Thyroid gland (tissue), 4 donors: ENCODE measurements around the gene CR2. TPM values are rescaled to one million over a fixed set of nuclear protein-coding genes. Genes with fewer than 3 reads are reported as not detected.

Source experiments
- DNase-seq, 2 donors: peaks; one replicate each; pipeline ENCODE4 v3.0.0-alpha.2; 2019
- H3K27ac ChIP-seq, 3 donors: fragments of 200-600 bp; sonication (generic); 1 replicate in 2 of 3; 2 replicates in 1 of 3; pipeline ENCODE4 v1.5.1; 2016 to 2019; ENCODE audit warnings: mild to moderate bottlenecking in 1 of 3, moderate library complexity in 1 of 3
- H3K27me3 ChIP-seq: fragments of 200-600 bp; sonication (generic); one replicate; pipeline ENCODE4 v1.5.1; 2019
- H3K36me3 ChIP-seq, 2 donors: fragments of 200-600 bp; sonication (generic); one replicate each; pipeline ENCODE4 v1.5.1; 2016 to 2019
- H3K4me1 ChIP-seq, 2 donors: fragments of 200-600 bp; sonication (generic); one replicate each; pipeline ENCODE4 v1.5.1; 2017 to 2019
- H3K4me3 ChIP-seq, 3 donors: fragments of 200-600 bp; sonication (generic); replicated peaks in 1 of 3; 1 replicate in 2 of 3; 2 replicates in 1 of 3; pipeline ENCODE4 v1.5.1; 2016; ENCODE audit warnings: mild to moderate bottlenecking in 1 of 3
- H3K9me3 ChIP-seq: fragments of 200-600 bp; sonication (generic); one replicate; pipeline ENCODE4 v1.5.1; 2017
- CTCF ChIP-seq, 6 experiments: fragments of 200-600 bp in 3 of 6; fragments of 450-650 bp in 3 of 6; sonication (generic) in 3 of 6; IDR thresholded peaks; one replicate each; pipeline ENCODE4 v1.5.1; 2016 to 2019; ENCODE audit warnings: antibody characterized with exemption in 6 of 6, mild to moderate bottlenecking in 2 of 6, inconsistent platforms in 1 of 6, moderate library complexity in 1 of 6
- POLR2A ChIP-seq, 2 donors: fragments of 450-650 bp; IDR thresholded peaks; one replicate each; pipeline ENCODE4 v1.6.1; 2017; ENCODE audit warnings: antibody characterized with exemption in 2 of 2, mild to moderate bottlenecking in 2 of 2, moderate library complexity in 1 of 2
- WGBS, 2 donors: methylation state at CpG; one replicate each; pipeline ENCODE4 v1.1.5; 2017; 5-methylcytosine and 5-hydroxymethylcytosine counted together
- intact Hi-C: fragments of 100-400 bp; cut with DNase I; formaldehyde crosslinking; loops from one replicate; pipeline ENCODE4 v1.15.1; 2023
- total RNA-seq, 4 donors: library from RNA; depleted of rRNA; stranded (reverse); fragments of >200 nt; gene quantifications; one replicate each; pipeline ENCODE4 v1.2.3, GENCODE V29; 2016

Gene CR2
- total RNA-seq, 4 donors from 2014 or later, result 0.11 to 0.15 TPM; not detected in 2

- no peaks in the 10 kb centered on the region for H3K36me3 ChIP-seq
- DNase-seq, result no peak
- H3K27me3 ChIP-seq, result no peaks in the 10 kb centered on the region
- H3K4me3 ChIP-seq, result no peak overlapping the region
- WGBS, 2 donors, result 74 to 86% methylated on average over 1 of the region's 1 CpG
- no peak overlapping the region for H3K27ac ChIP-seq
- no peaks in the 10 kb centered on the region for H3K4me1 ChIP-seq
- TF ChIP-seq CTCF (IDR thresholded peaks at IDR 0.05), result no peak
- TF ChIP-seq POLR2A (IDR thresholded peaks at IDR 0.05), result no peak
- intact Hi-C loops, result no loop called here
- no peaks in the 10 kb centered on the region for H3K9me3 ChIP-seq
Observed at GRCh38 chr1:207461649-207462048, 7.5 kb downstream of the CR2 start.

GRCh38 chr1:207462535-207462934 is 8.4 kb downstream of the CR2 start:
- H3K4me3 ChIP-seq, result no peak overlapping the region
- no peak overlapping the region for H3K27ac ChIP-seq
- H3K4me1 ChIP-seq, result no peaks in the 10 kb centered on the region
- no peaks in the 10 kb centered on the region for H3K36me3 ChIP-seq
- intact Hi-C loops, result no loop called here
- no peak for DNase-seq
- TF ChIP-seq CTCF (IDR thresholded peaks at IDR 0.05), result no peak
- no peak for TF ChIP-seq POLR2A (IDR thresholded peaks at IDR 0.05)
- H3K27me3 ChIP-seq, result no peaks in the 10 kb centered on the region
- no peaks in the 10 kb centered on the region for H3K9me3 ChIP-seq

GRCh38 chr1:207463021-207463420 is 8.9 kb downstream of the CR2 start:
- Histone ChIP-seq H3K9me3 (no peaks in the 10 kb centered on the region), H3K4me3 (no peak overlapping the region), H3K4me1 (no peaks in the 10 kb centered on the region), H3K36me3 (no peaks in the 10 kb centered on the region), H3K27me3 (no peaks in the 10 kb centered on the region), H3K27ac (no peak overlapping the region)
- DNase-seq, result no peak
- no peak for TF ChIP-seq CTCF (IDR thresholded peaks at IDR 0.05)
- TF ChIP-seq POLR2A (IDR thresholded peaks at IDR 0.05), result no peak
- intact Hi-C loops, result no loop called here

GRCh38 chr1:207463571-207463970 is 9.4 kb downstream of the CR2 start:
- WGBS, 2 donors, result 93 to 95% methylated on average over 3 of the region's 3 CpGs
- Histone ChIP-seq H3K9me3 (no peaks in the 10 kb centered on the region), H3K27me3 (no peaks in the 10 kb centered on the region), H3K36me3 (no peaks in the 10 kb centered on the region), H3K4me1 (no peaks in the 10 kb centered on the region), H3K27ac (no peak overlapping the region), H3K4me3 (no peak overlapping the region)
- TF ChIP-seq POLR2A (IDR thresholded peaks at IDR 0.05) (no peak), CTCF (IDR thresholded peaks at IDR 0.05) (no peak)
- intact Hi-C loops, result no loop called here
- DNase-seq, result no peak

- intact Hi-C loops, result no loop called here
- Histone ChIP-seq H3K27me3 (no peaks in the 10 kb centered on the region), H3K36me3 (no peaks in the 10 kb centered on the region), H3K4me3 (no peak overlapping the region), H3K4me1 (no peaks in the 10 kb centered on the region), H3K27ac (no peak overlapping the region), H3K9me3 (no peaks in the 10 kb centered on the region)
- no peak for DNase-seq
- no peak for TF ChIP-seq CTCF (IDR thresholded peaks at IDR 0.05)
- no peak for TF ChIP-seq POLR2A (IDR thresholded peaks at IDR 0.05)
- WGBS, 2 donors, result 85 to 89% methylated on average over 2 of the region's 2 CpGs
Observed at GRCh38 chr1:207470927-207471326, 16.8 kb downstream of the CR2 start.
